Measurements from ENCODE around the gene NIPAL3. TPM values are rescaled to one million over a fixed set of nuclear protein-coding genes. Genes with fewer than 3 reads are reported as not detected.
"Not testable (repeated sequence)": the region's sequence is repeated elsewhere in the genome, so short reads cannot be mapped to it uniquely, and the experiment has no call there.

Gene NIPAL3
- total RNA-seq, 1 donor from 2014 or later: 73.9 TPM

DNA sequence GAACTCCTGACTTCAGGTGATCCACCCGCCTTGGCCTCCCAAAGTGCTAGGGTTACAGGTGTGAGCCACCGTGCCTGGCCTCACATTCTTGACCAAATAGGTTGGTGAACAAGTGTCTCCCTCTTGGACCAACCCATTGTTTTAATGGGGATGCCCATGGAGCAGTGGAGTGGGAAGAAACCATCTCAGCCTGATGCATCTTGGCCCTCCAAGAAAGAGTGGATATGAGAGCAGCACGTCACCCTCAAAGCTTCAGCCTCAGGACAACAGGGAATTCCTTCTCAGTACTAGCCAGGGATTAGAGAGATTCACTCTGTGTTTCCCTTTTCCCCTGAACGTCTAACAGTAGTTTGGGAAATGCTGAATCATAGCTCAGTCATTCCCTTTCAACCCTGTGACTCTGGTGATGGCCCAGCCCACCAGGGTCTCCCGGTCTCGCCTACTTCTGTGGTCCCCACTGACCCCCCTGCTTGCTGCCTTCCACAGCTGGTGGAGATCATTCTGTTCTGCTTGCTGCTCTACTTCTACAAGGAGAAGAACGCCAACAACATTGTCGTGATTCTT lies 37.4 kb downstream of the NIPAL3 start:
- H3K36me3 ChIP-seq: peaks cover 0 to 12% of the 10 kb centered on the region in 2 donors
- no peak overlapping the region for H3K4me3 ChIP-seq
- TF ChIP-seq, protein P1, sequence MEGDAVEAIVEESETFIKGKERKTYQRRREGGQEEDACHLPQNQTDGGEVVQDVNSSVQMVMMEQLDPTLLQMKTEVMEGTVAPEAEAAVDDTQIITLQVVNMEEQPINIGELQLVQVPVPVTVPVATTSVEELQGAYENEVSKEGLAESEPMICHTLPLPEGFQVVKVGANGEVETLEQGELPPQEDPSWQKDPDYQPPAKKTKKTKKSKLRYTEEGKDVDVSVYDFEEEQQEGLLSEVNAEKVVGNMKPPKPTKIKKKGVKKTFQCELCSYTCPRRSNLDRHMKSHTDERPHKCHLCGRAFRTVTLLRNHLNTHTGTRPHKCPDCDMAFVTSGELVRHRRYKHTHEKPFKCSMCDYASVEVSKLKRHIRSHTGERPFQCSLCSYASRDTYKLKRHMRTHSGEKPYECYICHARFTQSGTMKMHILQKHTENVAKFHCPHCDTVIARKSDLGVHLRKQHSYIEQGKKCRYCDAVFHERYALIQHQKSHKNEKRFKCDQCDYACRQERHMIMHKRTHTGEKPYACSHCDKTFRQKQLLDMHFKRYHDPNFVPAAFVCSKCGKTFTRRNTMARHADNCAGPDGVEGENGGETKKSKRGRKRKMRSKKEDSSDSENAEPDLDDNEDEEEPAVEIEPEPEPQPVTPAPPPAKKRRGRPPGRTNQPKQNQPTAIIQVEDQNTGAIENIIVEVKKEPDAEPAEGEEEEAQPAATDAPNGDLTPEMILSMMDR (IDR thresholded peaks at IDR 0.05): no peak
- no peak for DNase-seq (ENCODE audit: low spot score in 2 of 2)
- no peaks in the 10 kb centered on the region for H3K4me1 ChIP-seq
- H3K9me3 ChIP-seq: no peaks in the 10 kb centered on the region
- H3K27ac ChIP-seq: no peak overlapping the region
- H3K27me3 ChIP-seq: no peaks in the 10 kb centered on the region
- intact Hi-C loops (cut with DNase I): no loop called here

DNA sequence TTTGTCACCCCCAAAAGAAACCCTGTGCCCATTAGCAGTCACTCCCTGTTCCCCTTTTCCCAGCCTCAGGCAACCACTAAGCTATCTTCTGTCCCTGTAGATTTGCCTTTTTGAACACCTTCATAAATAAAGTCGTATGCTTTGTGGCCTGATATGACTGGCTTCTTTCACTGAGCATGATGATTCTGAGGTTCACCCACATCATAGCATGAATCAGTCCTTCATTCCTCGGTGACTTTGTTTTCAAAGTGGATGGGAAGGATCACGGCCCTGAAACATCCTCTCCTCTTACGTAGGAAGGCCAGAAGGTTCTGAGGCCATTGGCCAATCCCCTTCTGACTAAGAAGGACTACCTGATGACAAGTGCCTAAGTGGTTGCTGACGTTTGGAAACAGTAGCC lies 39.1 kb downstream of the NIPAL3 start:
- Histone ChIP-seq H3K27me3 (no peaks in the 10 kb centered on the region), H3K27ac (no peak overlapping the region), H3K36me3 (peaks cover 3 to 15% of the 10 kb centered on the region in 2 donors), H3K4me3 (no peak overlapping the region), H3K4me1 (no peaks in the 10 kb centered on the region), H3K9me3 (no peaks in the 10 kb centered on the region)
- TF ChIP-seq, protein P1 (IDR thresholded peaks at IDR 0.05): no peak
- DNase-seq (ENCODE audit: low spot score in 2 of 2): no peak
- intact Hi-C loops (cut with DNase I): no loop called here

DNA sequence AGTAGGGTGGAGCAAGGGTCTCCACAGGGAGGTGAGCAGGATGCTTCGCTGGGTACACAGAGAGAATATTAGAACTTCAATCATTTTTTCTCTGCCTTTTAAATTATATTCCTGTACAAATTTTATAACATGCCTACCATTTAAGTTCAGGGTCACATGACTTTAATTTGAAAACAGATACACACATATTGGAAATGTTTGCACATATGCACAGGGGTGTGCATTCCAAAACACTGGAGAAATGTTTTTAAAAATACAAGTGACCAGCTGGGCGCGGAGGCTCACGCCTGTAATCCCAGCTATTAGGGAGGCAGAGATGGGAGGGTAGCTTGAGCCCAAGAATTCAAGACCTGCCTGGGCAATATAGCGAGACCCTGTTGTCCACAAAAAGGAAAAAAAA lies 39.7 kb downstream of the NIPAL3 start:
- Histone ChIP-seq H3K4me3 (no peak overlapping the region), H3K27ac (no peak overlapping the region), H3K27me3 (no peaks in the 10 kb centered on the region), H3K36me3 (peaks cover 3 to 18% of the 10 kb centered on the region in 2 donors), H3K9me3 (no peaks in the 10 kb centered on the region), H3K4me1 (no peaks in the 10 kb centered on the region)
- DNase-seq (ENCODE audit: low spot score in 2 of 2): no peak
- TF ChIP-seq, protein P1 (IDR thresholded peaks at IDR 0.05): no peak
- intact Hi-C loops (cut with DNase I): no loop called here

DNA sequence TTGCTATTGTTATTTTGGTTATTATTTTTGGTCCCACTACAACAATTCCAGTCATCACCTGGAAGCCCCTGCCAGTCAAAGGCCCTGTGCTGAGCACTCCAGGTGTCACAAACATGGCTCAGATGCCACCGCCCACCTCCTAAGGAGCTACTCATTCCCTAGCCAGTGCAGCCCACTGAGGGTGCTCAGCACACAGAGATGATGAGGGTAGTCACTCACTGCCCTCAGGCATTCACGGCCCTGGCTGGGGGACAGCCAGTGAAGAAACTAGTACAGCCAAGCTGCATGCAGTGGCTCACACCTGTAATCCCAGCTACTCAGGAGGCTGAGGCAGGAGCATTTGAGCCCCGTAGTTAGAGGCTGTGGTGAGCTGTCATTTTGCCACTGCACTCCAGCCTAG lies 42.3 kb downstream of the NIPAL3 start:
- H3K36me3 ChIP-seq: peaks cover 6 to 15% of the 10 kb centered on the region in 2 donors
- H3K4me1 ChIP-seq: no peaks in the 10 kb centered on the region
- TF ChIP-seq, protein P1 (IDR thresholded peaks at IDR 0.05): no peak
- no peaks in the 10 kb centered on the region for H3K9me3 ChIP-seq
- no peak overlapping the region for H3K4me3 ChIP-seq
- intact Hi-C loops (cut with DNase I): no loop called here
- no peaks in the 10 kb centered on the region for H3K27me3 ChIP-seq
- no peak for DNase-seq (ENCODE audit: low spot score in 2 of 2)
- H3K27ac ChIP-seq: no peak overlapping the region

DNA sequence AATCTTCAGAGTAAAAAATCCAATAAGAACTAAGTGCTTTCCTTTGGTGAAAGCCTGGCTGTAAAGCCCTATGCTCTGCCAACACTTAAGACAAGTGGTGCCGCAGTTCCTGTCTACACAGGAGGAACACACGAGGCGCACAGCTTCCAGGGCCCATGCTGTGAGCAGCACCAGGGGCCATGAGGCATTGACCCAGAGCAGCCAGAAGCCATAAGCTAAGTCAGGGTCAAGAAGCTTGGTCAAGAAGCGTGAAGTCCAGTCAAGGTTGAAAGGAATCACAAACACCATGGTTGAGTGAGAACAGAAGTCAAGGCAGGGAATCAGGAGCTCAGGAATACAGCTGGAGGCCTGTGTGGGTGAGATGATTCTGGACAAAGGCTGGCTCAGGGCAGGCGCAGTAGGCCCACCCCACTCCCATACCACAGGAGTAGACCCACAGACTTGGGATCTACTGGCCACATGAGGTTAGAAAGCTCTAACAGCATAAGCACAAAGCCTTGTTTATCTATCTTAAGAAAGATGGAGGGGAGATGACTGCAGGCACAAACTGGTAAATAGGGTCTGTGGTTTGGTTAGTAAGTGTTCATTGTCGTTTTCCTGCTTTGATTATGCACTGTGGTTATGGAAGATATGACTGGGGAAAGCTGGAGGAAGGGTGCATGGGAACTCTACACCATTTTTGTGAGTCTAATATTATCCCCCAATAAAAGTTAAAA lies 44.1 kb downstream of the NIPAL3 start:
- no peaks in the 10 kb centered on the region for H3K4me1 ChIP-seq
- no peak overlapping the region for H3K4me3 ChIP-seq
- no peak overlapping the region for H3K27ac ChIP-seq
- H3K9me3 ChIP-seq: no peaks in the 10 kb centered on the region
- intact Hi-C loops (cut with DNase I): no loop called here
- no peaks in the 10 kb centered on the region for H3K27me3 ChIP-seq
- TF ChIP-seq, protein P1 (IDR thresholded peaks at IDR 0.05): no peak
- H3K36me3 ChIP-seq: peaks cover 6 to 15% of the 10 kb centered on the region in 2 donors
- no peak for DNase-seq (ENCODE audit: low spot score in 2 of 2)

DNA sequence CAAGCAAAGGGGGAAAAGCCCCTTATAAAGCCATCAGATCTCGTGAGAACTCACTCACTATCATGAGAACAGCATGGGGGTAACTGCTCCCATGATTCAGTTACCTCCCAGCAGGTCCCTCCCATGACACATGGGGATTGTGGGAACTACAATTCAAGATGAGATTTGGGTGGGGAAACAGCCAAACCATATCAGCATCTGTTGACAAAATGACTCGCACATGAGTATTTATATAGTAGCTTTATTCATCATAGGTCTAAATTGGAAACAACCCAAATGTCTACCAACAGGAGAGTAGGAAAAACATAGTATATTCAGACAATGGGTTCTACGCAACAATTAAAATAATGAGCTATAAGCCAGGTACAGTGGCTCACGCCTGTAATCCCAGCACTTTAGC lies 46.5 kb downstream of the NIPAL3 start:
- intact Hi-C loops (cut with DNase I); H3K9me3 ChIP-seq; DNase-seq (ENCODE audit: low spot score in 2 of 2); H3K4me1 ChIP-seq; H3K27ac ChIP-seq; H3K27me3 ChIP-seq; H3K4me3 ChIP-seq: not testable (repeated sequence)
- peaks cover 6 to 16% of the 10 kb centered on the region in 2 donors for H3K36me3 ChIP-seq

Data from ascending aorta (tissue), 2 donors.